ELF-1 (cell line): ENCODE results near the gene UBL4A.
A peak's percentile ranks its signal among the peaks of the same experiment; 100 is the strongest.

Experiments
- DNase-seq: peaks from one replicate; pipeline ENCODE4 v3.0.0-alpha.2; 2016; ENCODE audit warnings: low read depth, low spot score

UBL4A gene

GRCh38 chrX:154439841-154440240, 46.6 kb downstream of the UBL4A start:
- DNase-seq: no peak

- no peak for DNase-seq
Measured at GRCh38 chrX:154437971-154438893, 48.2 kb downstream of the UBL4A start.

GRCh38 chrX:154436983-154437752, 49.2 kb downstream of the UBL4A start, which contains the start of gene GDI1:
TSS of gene GDI1 (plus strand) at chrX:154437154. CDS start at chrX:154437255, 101 bp downstream.
- DNase-seq: peak; percentile 60

GRCh38 chrX:154436374-154436982, 49.9 kb downstream of the UBL4A start:
- peak; percentile 76 for DNase-seq

GRCh38 chrX:154435171-154435733, 51.2 kb downstream of the UBL4A start:
- no peak for DNase-seq

GRCh38 chrX:154434394-154435168, 51.8 kb downstream of the UBL4A start:
- no peak for DNase-seq
